KMS-11 (cell line): ENCODE data around the gene APLP2.

ENCODE experiments used
- H2AFZ ChIP-seq: fragments of 200-600 bp; sonication (generic); 2 replicates; pipeline ENCODE4 v1.6.1; 2016; ENCODE audit warnings: antibody characterized with exemption, mixed run types, low read depth
- H3K27ac ChIP-seq: fragments of 200-600 bp; sonication (generic); 2 replicates; pipeline ENCODE4 v1.6.1; 2016; ENCODE audit warnings: mild to moderate bottlenecking, mixed run types
- H3K27me3 ChIP-seq: fragments of 200-600 bp; sonication (generic); 2 replicates; pipeline ENCODE4 v1.6.1; 2017; ENCODE audit warnings: mild to moderate bottlenecking, low read depth, mixed run types, moderate library complexity; ENCODE audit not compliant: insufficient read depth
- H3K36me3 ChIP-seq: fragments of 200-600 bp; sonication (generic); 2 replicates; pipeline ENCODE4 v1.6.1; 2017; ENCODE audit warnings: mild to moderate bottlenecking, mixed run types; ENCODE audit not compliant: insufficient read depth
- H3K4me1 ChIP-seq: fragments of 200-600 bp; sonication (generic); 2 replicates; pipeline ENCODE4 v1.6.1; 2016; ENCODE audit warnings: mild to moderate bottlenecking, low read depth, mixed run types; ENCODE audit not compliant: poor library complexity, severe bottlenecking
- H3K4me2 ChIP-seq: fragments of 200-600 bp; sonication (generic); 2 replicates; pipeline ENCODE4 v1.7.0; 2016; ENCODE audit warnings: mild to moderate bottlenecking, mixed run types
- H3K4me3 ChIP-seq: fragments of 200-600 bp; sonication (generic); IDR thresholded peaks from 2 replicates; pipeline ENCODE4 v1.6.1; 2017; ENCODE audit warnings: low read depth, low read length, mixed read lengths; ENCODE audit not compliant: insufficient read depth
- H3K79me2 ChIP-seq: fragments of 200-600 bp; sonication (generic); 2 replicates; pipeline ENCODE4 v1.6.1; 2016; ENCODE audit warnings: low read depth, mixed run types; ENCODE audit not compliant: insufficient read depth
- H3K9ac ChIP-seq: fragments of 200-600 bp; sonication (generic); 2 replicates; pipeline ENCODE4 v1.6.1; 2016; ENCODE audit warnings: mild to moderate bottlenecking, mixed run types
- H4K20me1 ChIP-seq: fragments of 200-600 bp; sonication (generic); 2 replicates; pipeline ENCODE4 v1.6.1; 2016; ENCODE audit warnings: mild to moderate bottlenecking, mixed run types; ENCODE audit not compliant: insufficient read depth
- CTCF ChIP-seq: fragments of 200-600 bp; sonication (generic); conservative IDR thresholded peaks from 2 replicates; pipeline ENCODE4 v1.6.1; 2017; ENCODE audit warnings: low read depth, mild to moderate bottlenecking, antibody characterized with exemption, low read length, moderate library complexity, mixed read lengths

APLP2 gene

GRCh38 chr11:130115218-130115617 lies 45.5 kb downstream of the APLP2 start:
- TF ChIP-seq CTCF: no peak
- Histone ChIP-seq H3K36me3 (no peaks in the 10 kb centered on the region), H3K4me3 (no peak overlapping the region), H3K27ac (no peak overlapping the region), H4K20me1 (no peaks in the 10 kb centered on the region), H3K4me2 (no peak overlapping the region), H3K4me1 (peaks cover 28% of the 10 kb centered on the region), H3K9ac (no peak overlapping the region), H2AFZ (no peak overlapping the region), H3K79me2 (no peaks in the 10 kb centered on the region), H3K27me3 (no peaks in the 10 kb centered on the region)

GRCh38 chr11:130118165-130118564 lies 48.5 kb downstream of the APLP2 start:
- no peak overlapping the region for H3K4me3 ChIP-seq
- no peak overlapping the region for H2AFZ ChIP-seq
- no peak overlapping the region; the same call in 1 of the 2 replicates for H3K27ac ChIP-seq
- peak overlapping the region; percentile 57 for H3K4me2 ChIP-seq
- H3K79me2 ChIP-seq: no peaks in the 10 kb centered on the region
- H3K36me3 ChIP-seq: no peaks in the 10 kb centered on the region
- no peak for TF ChIP-seq CTCF
- no peaks in the 10 kb centered on the region for H3K27me3 ChIP-seq
- no peaks in the 10 kb centered on the region for H4K20me1 ChIP-seq
- H3K4me1 ChIP-seq: peaks cover 28% of the 10 kb centered on the region
- no peak overlapping the region for H3K9ac ChIP-seq

GRCh38 chr11:130118636-130119387 lies 49.1 kb downstream of the APLP2 start:
- Histone ChIP-seq H3K79me2 (no peaks in the 10 kb centered on the region), H3K9ac (no peak overlapping the region), H3K4me2 (peak overlapping the region; percentile 57), H3K4me3 (no peak overlapping the region), H3K36me3 (no peaks in the 10 kb centered on the region), H3K27me3 (no peaks in the 10 kb centered on the region), H3K4me1 (peaks cover 28% of the 10 kb centered on the region), H2AFZ (no peak overlapping the region), H3K27ac (no peak overlapping the region; the same call in 1 of the 2 replicates), H4K20me1 (no peaks in the 10 kb centered on the region)
- TF ChIP-seq CTCF: no peak

GRCh38 chr11:130120045-130120444 lies 50.4 kb downstream of the APLP2 start:
- H3K9ac ChIP-seq: no peak overlapping the region
- no peak overlapping the region for H3K4me3 ChIP-seq
- no peaks in the 10 kb centered on the region for H3K27me3 ChIP-seq
- peaks cover 28% of the 10 kb centered on the region for H3K4me1 ChIP-seq
- no peaks in the 10 kb centered on the region for H3K79me2 ChIP-seq
- H3K4me2 ChIP-seq: no peak overlapping the region
- H3K36me3 ChIP-seq: no peaks in the 10 kb centered on the region
- H2AFZ ChIP-seq: no peak overlapping the region
- no peak for TF ChIP-seq CTCF
- H3K27ac ChIP-seq: no peak overlapping the region
- H4K20me1 ChIP-seq: no peaks in the 10 kb centered on the region
